H4 (cell line): ENCODE results near the gene COQ7. TPM values are rescaled to one million over a fixed set of nuclear protein-coding genes. Genes with fewer than 3 reads are reported as not detected.
A peak's percentile ranks its signal among the peaks of the same experiment; 100 is the strongest.

Experiments used
- DNase-seq: peaks from one replicate; pipeline ENCODE4 v3.0.0-alpha.2; 2015; ENCODE audit warnings: low spot score
- total RNA-seq: library from RNA; depleted of rRNA; stranded (reverse); fragments of >200 nt; shearing (Covaris generic); gene quantifications from 2 replicates; pipeline ENCODE4 v1.2.3, GENCODE V29; 2014; rRNA removed

The COQ7 gene
- total RNA-seq, 1 experiment from 2014 or later, result 25.8 TPM

GRCh38 chr16:19112099-19112407 lies 44.6 kb downstream of the COQ7 start:
- no peak for DNase-seq

GRCh38 chr16:19113577-19114358 lies 46.4 kb downstream of the COQ7 start, which contains the start of gene ITPRIPL2:
TSS of gene ITPRIPL2 (plus strand) at chr16:19113964. CDS start at chr16:19114462, 498 bp downstream.
- peak; percentile 70 for DNase-seq

GRCh38 chr16:19114359-19115147 lies 47.1 kb downstream of the COQ7 start:
- no peak for DNase-seq

GRCh38 chr16:19115148-19116021 lies 48.0 kb downstream of the COQ7 start:
- no peak for DNase-seq

GRCh38 chr16:19116711-19117449 lies 49.5 kb downstream of the COQ7 start:
- DNase-seq, result no peak

GRCh38 chr16:19118938-19119431 lies 51.6 kb downstream of the COQ7 start:
- peak; percentile 84 for DNase-seq

- no peak for DNase-seq
Observed at GRCh38 chr16:19119564-19119963, 52.1 kb downstream of the COQ7 start.

GRCh38 chr16:19123535-19124178 lies 56.2 kb downstream of the COQ7 start:
- DNase-seq, result peak; percentile 86

- DNase-seq, result no peak
Observed at GRCh38 chr16:19126300-19126699, 58.9 kb downstream of the COQ7 start.

GRCh38 chr16:19127205-19127604 lies 59.8 kb downstream of the COQ7 start:
- DNase-seq, result no peak

- DNase-seq, result no peak
Observed at GRCh38 chr16:19127674-19128131, 60.3 kb downstream of the COQ7 start.

- DNase-seq, result no peak
Observed at GRCh38 chr16:19128454-19129200, 61.2 kb downstream of the COQ7 start.

Other genes starting within 250 kb of the COQ7 start
- gene SMG1, start 141.2 kb upstream of the COQ7 start, total RNA-seq, result 14.5 and 16.9 TPM in 2 replicates
- 0.77 and 1.5 TPM in 2 replicates for gene TMC7, start 83.7 kb upstream of the COQ7 start, total RNA-seq
- 8.2 and 8.7 TPM in 2 replicates for gene ITPRIPL2, start 46.4 kb downstream of the COQ7 start, total RNA-seq
- gene SYT17, start 100.6 kb downstream of the COQ7 start, total RNA-seq, result 2.1 and 3.2 TPM in 2 replicates
- 0.10 and 0.68 TPM in 2 replicates for gene CLEC19A, start 218.1 kb downstream of the COQ7 start, total RNA-seq